Peyer's patch (tissue), 4 donors: ENCODE results near the gene THOC6.

Experiments
- CTCF ChIP-seq, 6 experiments: fragments of 450-650 bp in 4 of 6; fragments of 200-600 bp in 2 of 6; sonication (generic) in 1 of 6; IDR thresholded peaks; one replicate each; pipeline ENCODE4 v1.5.1; 2017 to 2019; ENCODE audit warnings: antibody characterized with exemption in 6 of 6, mild to moderate bottlenecking in 3 of 6, moderate library complexity in 1 of 6
- POLR2A ChIP-seq, 2 donors: fragments of 450-650 bp; IDR thresholded peaks; one replicate each; pipeline ENCODE4 v1.5.1; 2017; ENCODE audit warnings: antibody characterized with exemption in 2 of 2, mild to moderate bottlenecking in 2 of 2, moderate library complexity in 2 of 2

DNA sequence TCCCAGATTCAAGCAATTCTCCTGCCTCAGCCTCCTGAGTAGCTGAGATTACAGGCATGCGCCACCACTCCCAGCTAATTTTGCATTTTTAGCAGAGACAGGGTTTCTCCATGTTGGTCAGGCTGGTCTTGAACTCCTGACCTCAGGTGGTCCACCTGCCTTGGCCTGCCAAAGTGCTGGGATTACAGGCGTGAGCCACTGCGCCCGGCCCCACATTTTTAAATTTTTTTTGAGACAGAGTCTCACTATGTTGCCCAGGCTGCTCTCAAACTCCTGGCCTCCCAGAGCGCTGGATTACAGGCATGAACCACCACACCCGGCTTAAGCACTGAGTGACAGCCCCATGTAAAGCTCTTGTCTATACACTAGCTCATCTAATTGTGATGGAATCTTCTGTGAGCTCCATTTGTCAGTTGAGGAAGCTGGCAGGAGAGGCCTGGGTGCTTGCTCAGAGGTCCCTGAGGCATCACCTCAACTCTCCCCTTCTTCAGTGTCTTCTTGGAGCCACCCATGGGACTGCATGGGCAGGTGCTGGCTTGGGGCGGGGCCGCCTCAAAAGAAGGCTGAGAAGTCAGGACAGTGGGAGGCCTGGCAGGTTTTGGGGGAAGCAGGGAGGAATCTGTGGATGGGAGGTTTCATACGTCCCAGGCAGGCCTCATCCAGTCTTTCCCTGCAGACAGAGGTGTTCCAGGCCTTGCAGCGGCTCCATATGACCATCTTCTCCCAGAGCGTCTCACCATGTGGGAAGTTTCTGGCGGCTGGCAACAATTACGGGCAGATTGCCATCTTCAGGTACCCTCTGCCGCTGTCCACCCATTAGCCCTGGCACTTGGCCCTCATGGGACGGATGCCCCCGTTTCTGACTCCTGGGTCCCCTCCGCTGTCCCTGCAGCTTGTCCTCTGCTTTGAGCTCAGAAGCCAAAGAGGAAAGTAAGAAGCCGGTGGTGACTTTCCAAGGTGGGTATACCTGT lies 1.5 kb downstream of the THOC6 start:
- TF ChIP-seq POLR2A (IDR thresholded peaks at IDR 0.05) = no peak
- TF ChIP-seq CTCF (IDR thresholded peaks at IDR 0.05) = no peak
